ENCODE measurements around the gene RAB8A.

The RAB8A gene

GRCh38 chr19:16071072-16071691 lies 40.5 kb upstream of the RAB8A start:
- Histone ChIP-seq H3K27me3 (ENCODE audit: control insufficient read depth, insufficient read depth, low read length, poor library complexity, severe bottlenecking) (no peaks in the 10 kb centered on the region), H3K27ac (ENCODE audit: insufficient read depth, low read depth, low read length, poor library complexity, severe bottlenecking) (no peak overlapping the region), H3K9me3 (ENCODE audit: control insufficient read depth, low read length) (no peaks in the 10 kb centered on the region), H3K4me1 (ENCODE audit: control insufficient read depth, insufficient read depth, low read length) (peaks cover 7% of the 10 kb centered on the region), H3K36me3 (ENCODE audit: control insufficient read depth, insufficient read depth, low read length) (no peaks in the 10 kb centered on the region), H3K4me3 (ENCODE audit: insufficient read depth, low read depth, low read length) (no peak overlapping the region)
- 87% methylated on average over 9 of the region's 9 CpGs for WGBS, 2 experiments

GRCh38 chr19:16073481-16073880 lies 38.2 kb upstream of the RAB8A start:
- H3K4me3 ChIP-seq (ENCODE audit: insufficient read depth, low read depth, low read length) = no peak overlapping the region
- H3K9me3 ChIP-seq (ENCODE audit: control insufficient read depth, low read length) = no peaks in the 10 kb centered on the region
- no peaks in the 10 kb centered on the region for H3K27me3 ChIP-seq (ENCODE audit: control insufficient read depth, insufficient read depth, low read length, poor library complexity, severe bottlenecking)
- 87 to 95% methylated on average over 7 of the region's 7 CpGs for WGBS, 2 experiments
- no peaks in the 10 kb centered on the region for H3K36me3 ChIP-seq (ENCODE audit: control insufficient read depth, insufficient read depth, low read length)
- no peak overlapping the region for H3K27ac ChIP-seq (ENCODE audit: insufficient read depth, low read depth, low read length, poor library complexity, severe bottlenecking)
- peaks cover 2% of the 10 kb centered on the region for H3K4me1 ChIP-seq (ENCODE audit: control insufficient read depth, insufficient read depth, low read length)

- H3K4me3 ChIP-seq (ENCODE audit: insufficient read depth, low read depth, low read length) = no peak overlapping the region
- H3K36me3 ChIP-seq (ENCODE audit: control insufficient read depth, insufficient read depth, low read length) = no peaks in the 10 kb centered on the region
- WGBS, 2 experiments = 85 to 88% methylated on average over 3 of the region's 3 CpGs
- H3K27me3 ChIP-seq (ENCODE audit: control insufficient read depth, insufficient read depth, low read length, poor library complexity, severe bottlenecking) = no peaks in the 10 kb centered on the region
- peaks cover 2% of the 10 kb centered on the region for H3K4me1 ChIP-seq (ENCODE audit: control insufficient read depth, insufficient read depth, low read length)
- H3K27ac ChIP-seq (ENCODE audit: insufficient read depth, low read depth, low read length, poor library complexity, severe bottlenecking) = no peak overlapping the region
- no peaks in the 10 kb centered on the region for H3K9me3 ChIP-seq (ENCODE audit: control insufficient read depth, low read length)
Observed at GRCh38 chr19:16073988-16074387, 37.7 kb upstream of the RAB8A start.

- 93% methylated on average over 10 of the region's 10 CpGs for WGBS, 2 experiments
- H3K9me3 ChIP-seq (ENCODE audit: control insufficient read depth, low read length) = no peaks in the 10 kb centered on the region
- no peak overlapping the region for H3K4me3 ChIP-seq (ENCODE audit: insufficient read depth, low read depth, low read length)
- no peak overlapping the region for H3K27ac ChIP-seq (ENCODE audit: insufficient read depth, low read depth, low read length, poor library complexity, severe bottlenecking)
- H3K27me3 ChIP-seq (ENCODE audit: control insufficient read depth, insufficient read depth, low read length, poor library complexity, severe bottlenecking) = no peaks in the 10 kb centered on the region
- peaks cover 8% of the 10 kb centered on the region for H3K4me1 ChIP-seq (ENCODE audit: control insufficient read depth, insufficient read depth, low read length)
- no peaks in the 10 kb centered on the region for H3K36me3 ChIP-seq (ENCODE audit: control insufficient read depth, insufficient read depth, low read length)
Observed at GRCh38 chr19:16074488-16075365, 37.0 kb upstream of the RAB8A start.

- 26 to 27% methylated on average over 21 of the region's 21 CpGs for WGBS, 2 experiments
- Histone ChIP-seq H3K27me3 (ENCODE audit: control insufficient read depth, insufficient read depth, low read length, poor library complexity, severe bottlenecking) (no peaks in the 10 kb centered on the region), H3K4me3 (ENCODE audit: insufficient read depth, low read depth, low read length) (peak overlapping the region; percentile 96)
Observed at GRCh38 chr19:16075430-16076153, 36.1 kb upstream of the RAB8A start.

GRCh38 chr19:16076154-16076957 lies 35.3 kb upstream of the RAB8A start, which contains the start of gene TPM4:
Gene TPM4, plus strand, starts transcription at chr19:16076495. Its CDS starts 71 bp downstream, at chr19:16076566.
- WGBS, 2 experiments = 0% methylated on average over 101 of the region's 101 CpGs

More at GRCh38 chr19:16075430-16076153, 36.1 kb upstream of the RAB8A start:
- Histone ChIP-seq H3K27ac (ENCODE audit: insufficient read depth, low read depth, low read length, poor library complexity, severe bottlenecking) (peak overlapping the region; percentile 98), H3K36me3 (ENCODE audit: control insufficient read depth, insufficient read depth, low read length) (no peaks in the 10 kb centered on the region), H3K9me3 (ENCODE audit: control insufficient read depth, low read length) (no peaks in the 10 kb centered on the region), H3K4me1 (ENCODE audit: control insufficient read depth, insufficient read depth, low read length) (peaks cover 14% of the 10 kb centered on the region)

GRCh38 chr19:16076958-16077611 lies 34.6 kb upstream of the RAB8A start:
- Histone ChIP-seq H3K4me3 (ENCODE audit: insufficient read depth, low read depth, low read length) (peak overlapping the region; percentile 96), H3K9me3 (ENCODE audit: control insufficient read depth, low read length) (no peaks in the 10 kb centered on the region), H3K4me1 (ENCODE audit: control insufficient read depth, insufficient read depth, low read length) (peaks cover 12% of the 10 kb centered on the region), H3K27ac (ENCODE audit: insufficient read depth, low read depth, low read length, poor library complexity, severe bottlenecking) (peak overlapping the region; percentile 98), H3K36me3 (ENCODE audit: control insufficient read depth, insufficient read depth, low read length) (no peaks in the 10 kb centered on the region), H3K27me3 (ENCODE audit: control insufficient read depth, insufficient read depth, low read length, poor library complexity, severe bottlenecking) (no peaks in the 10 kb centered on the region)
- WGBS, 2 experiments = 0% methylated on average over 56 of the region's 56 CpGs

More at GRCh38 chr19:16076154-16076957, 35.3 kb upstream of the RAB8A start, which contains the start of gene TPM4:
- Histone ChIP-seq H3K27ac (ENCODE audit: insufficient read depth, low read depth, low read length, poor library complexity, severe bottlenecking) (peak within 1 kb of the TSS; percentile 98), H3K36me3 (ENCODE audit: control insufficient read depth, insufficient read depth, low read length) (no peaks in the 10 kb centered on the region), H3K9me3 (ENCODE audit: control insufficient read depth, low read length) (no peaks in the 10 kb centered on the region), H3K27me3 (ENCODE audit: control insufficient read depth, insufficient read depth, low read length, poor library complexity, severe bottlenecking) (no peaks in the 10 kb centered on the region), H3K4me3 (ENCODE audit: insufficient read depth, low read depth, low read length) (peak within 1 kb of the TSS; percentile 96), H3K4me1 (ENCODE audit: control insufficient read depth, insufficient read depth, low read length) (peaks cover 14% of the 10 kb centered on the region)

GRCh38 chr19:16077984-16078758 lies 33.5 kb upstream of the RAB8A start:
- Histone ChIP-seq H3K4me3 (ENCODE audit: insufficient read depth, low read depth, low read length) (peak overlapping the region; percentile 96), H3K4me1 (ENCODE audit: control insufficient read depth, insufficient read depth, low read length) (peaks cover 12% of the 10 kb centered on the region), H3K9me3 (ENCODE audit: control insufficient read depth, low read length) (no peaks in the 10 kb centered on the region), H3K36me3 (ENCODE audit: control insufficient read depth, insufficient read depth, low read length) (peaks cover 7% of the 10 kb centered on the region), H3K27ac (ENCODE audit: insufficient read depth, low read depth, low read length, poor library complexity, severe bottlenecking) (peak overlapping the region; percentile 98), H3K27me3 (ENCODE audit: control insufficient read depth, insufficient read depth, low read length, poor library complexity, severe bottlenecking) (no peaks in the 10 kb centered on the region)
- WGBS, 2 experiments = 23 to 28% methylated on average over 16 of the region's 16 CpGs
